HG03095 (cell line): ENCODE data around the gene GGT6.

ENCODE experiments used
- ATAC-seq: cut with Tn5 transposase; IDR thresholded peaks from one replicate; pipeline ENCODE4 v1.9.1; 2021; ENCODE audit warnings: moderate library complexity; ENCODE audit not compliant: unreplicated experiment

Gene GGT6

GRCh38 chr17:4507361-4508111, 52.8 kb downstream of the GGT6 start:
- no peak for ATAC-seq
